CD14-positive monocyte (primary cell): ENCODE data around the gene OFD1. TPM values are rescaled to one million over a fixed set of nuclear protein-coding genes. Genes with fewer than 3 reads are reported as not detected.

ENCODE experiments used
- DNase-seq, 3 donors: peaks; one replicate each; pipeline ENCODE4 v3.0.0-alpha.2; 2011 to 2022
- H2AFZ ChIP-seq: 2 replicates; pipeline ENCODE4 v1.6.0; 2012; ENCODE audit warnings: mild to moderate bottlenecking, low read depth, low read length, inconsistent platforms; ENCODE audit not compliant: insufficient read depth, poor library complexity, severe bottlenecking
- H3K27ac ChIP-seq, 2 donors: 1 replicate in 1 of 2; 2 replicates in 1 of 2; pipeline ENCODE4 v1.5.1; 2012 to 2013; ENCODE audit warnings: low read length in 2 of 2, control low read depth in 1 of 2, inconsistent platforms in 1 of 2, low read depth in 1 of 2, mild to moderate bottlenecking in 1 of 2
- H3K27me3 ChIP-seq, 2 donors: one replicate each; pipeline versions ENCODE4 v1.6.0 to v1.6.1; 2011 to 2013; ENCODE audit warnings: low read length in 2 of 2; ENCODE audit not compliant: control insufficient read depth in 2 of 2, insufficient read depth in 2 of 2
- H3K36me3 ChIP-seq, 2 donors: replicated peaks in 1 of 2; 1 replicate in 1 of 2; 2 replicates in 1 of 2; pipeline versions ENCODE4 v1.5.1 to v1.6.1; 2012 to 2013; ENCODE audit warnings: low read length in 2 of 2, control low read depth in 1 of 2, inconsistent platforms in 1 of 2, mild to moderate bottlenecking in 1 of 2; ENCODE audit not compliant: insufficient read depth in 2 of 2, control insufficient read depth in 1 of 2
- H3K4me1 ChIP-seq, 2 donors: 1 replicate in 1 of 2; 2 replicates in 1 of 2; pipeline versions ENCODE4 v1.5.1 to v1.6.1; 2012 to 2013; ENCODE audit warnings: low read length in 2 of 2, control low read depth in 1 of 2, inconsistent platforms in 1 of 2, mild to moderate bottlenecking in 1 of 2, moderate library complexity in 1 of 2; ENCODE audit not compliant: insufficient read depth in 2 of 2, control insufficient read depth in 1 of 2
- H3K4me2 ChIP-seq: replicated peaks from 2 replicates; pipeline ENCODE3; 2012; ENCODE audit warnings: low read length, moderate library complexity, mild to moderate bottlenecking; ENCODE audit not compliant: poor library complexity, severe bottlenecking; ENCODE audit errors: extremely low read depth
- H3K4me3 ChIP-seq, 3 experiments: fragments of 200-600 bp in 1 of 3; sonication (generic) in 1 of 3; replicated peaks in 1 of 3; 1 replicate in 2 of 3; 2 replicates in 1 of 3; pipeline ENCODE4 v1.5.1; 2011 to 2013; ENCODE audit warnings: low read length in 3 of 3, mild to moderate bottlenecking in 3 of 3, control low read depth in 2 of 3, low read depth in 2 of 3, inconsistent platforms in 1 of 3, moderate library complexity in 1 of 3
- H3K79me2 ChIP-seq: 2 replicates; pipeline ENCODE4 v1.6.0; 2012; ENCODE audit warnings: mild to moderate bottlenecking, control low read depth, inconsistent platforms, low read length, moderate library complexity; ENCODE audit not compliant: insufficient read depth
- H3K9ac ChIP-seq: 2 replicates; pipeline ENCODE4 v1.6.0; 2017; ENCODE audit warnings: low read length, mild to moderate bottlenecking; ENCODE audit not compliant: insufficient read depth, poor library complexity, severe bottlenecking
- H3K9me3 ChIP-seq, 2 donors: replicated peaks in 1 of 2; 1 replicate in 1 of 2; 2 replicates in 1 of 2; pipeline versions ENCODE4 v1.5.1 to v1.6.1; 2012 to 2013; ENCODE audit warnings: low read length in 2 of 2, control low read depth in 1 of 2; ENCODE audit not compliant: control insufficient read depth in 1 of 2, insufficient read depth in 1 of 2
- H4K20me1 ChIP-seq: 2 replicates; pipeline ENCODE4 v1.6.0; 2012; ENCODE audit warnings: mild to moderate bottlenecking, low read length, control low read depth, moderate library complexity; ENCODE audit not compliant: insufficient read depth
- H3K27ac Mint-ChIP-seq, 7 donors: one replicate each; pipeline ENCODE4 v1.8.0; 2020; ENCODE audit warnings: mild to moderate bottlenecking in 7 of 7, mixed read lengths in 7 of 7, moderate library complexity in 6 of 7, inconsistent platforms in 2 of 7
- H3K27me3 Mint-ChIP-seq, 3 donors: one replicate each; pipeline ENCODE4 v1.8.0; 2021 to 2022; ENCODE audit warnings: low read depth in 3 of 3, mild to moderate bottlenecking in 3 of 3, mixed read lengths in 3 of 3, moderate library complexity in 3 of 3, inconsistent platforms in 1 of 3
- H3K36me3 Mint-ChIP-seq, 2 donors: one replicate each; pipeline ENCODE4 v1.8.0; 2020; ENCODE audit warnings: mixed read lengths in 2 of 2, inconsistent platforms in 1 of 2, mild to moderate bottlenecking in 1 of 2
- H3K4me1 Mint-ChIP-seq: one replicate; pipeline ENCODE4 v1.8.0; 2020; ENCODE audit warnings: mild to moderate bottlenecking, mixed read lengths
- H3K4me3 Mint-ChIP-seq, 2 donors: one replicate each; pipeline ENCODE4 v1.8.0; 2020; ENCODE audit warnings: mild to moderate bottlenecking in 2 of 2, mixed read lengths in 2 of 2, moderate library complexity in 1 of 2
- H3K9me3 Mint-ChIP-seq, 7 donors: one replicate each; pipeline ENCODE4 v1.8.0; 2020 to 2022; ENCODE audit warnings: mixed read lengths in 7 of 7, mild to moderate bottlenecking in 6 of 7, moderate library complexity in 6 of 7, inconsistent platforms in 2 of 7
- WGBS: methylation state at CpG from one replicate; pipeline ENCODE4 v1.1.5; 2013; ENCODE audit warnings: missing lambda C conversion rate; ENCODE audit not compliant: insufficient coverage; 5-methylcytosine and 5-hydroxymethylcytosine counted together
- intact Hi-C, 2 donors: fragments of 100-400 bp; cut with micrococcal nuclease; formaldehyde crosslinking; loops; one replicate each; pipeline versions ENCODE4 v1.15.0 to v1.15.1; 2023
- polyA plus RNA-seq, 3 donors: library from polyadenylated mRNA; depleted of rRNA in 1 of 3; unstranded in 2 of 3; stranded (reverse) in 1 of 3; fragments of 300-500 nt in 2 of 3; fragments of >200 nt in 1 of 3; fragmentation: Illumina TruSeq in 2 of 3; gene quantifications; 1 replicate in 2 of 3; 2 replicates in 1 of 3; pipeline ENCODE4 v1.2.3, GENCODE V29; 2012 to 2021
- TF ChIP-seq, protein P1 (sequence below): fragments of 200-600 bp; IDR thresholded peaks from one replicate; pipeline ENCODE4 v1.8.0; 2022; ENCODE audit warnings: antibody characterized with exemption, mild to moderate bottlenecking

Gene OFD1
- polyA plus RNA-seq, 3 donors, result 2.4 to 10.2 (median 2.9) TPM

DNA sequence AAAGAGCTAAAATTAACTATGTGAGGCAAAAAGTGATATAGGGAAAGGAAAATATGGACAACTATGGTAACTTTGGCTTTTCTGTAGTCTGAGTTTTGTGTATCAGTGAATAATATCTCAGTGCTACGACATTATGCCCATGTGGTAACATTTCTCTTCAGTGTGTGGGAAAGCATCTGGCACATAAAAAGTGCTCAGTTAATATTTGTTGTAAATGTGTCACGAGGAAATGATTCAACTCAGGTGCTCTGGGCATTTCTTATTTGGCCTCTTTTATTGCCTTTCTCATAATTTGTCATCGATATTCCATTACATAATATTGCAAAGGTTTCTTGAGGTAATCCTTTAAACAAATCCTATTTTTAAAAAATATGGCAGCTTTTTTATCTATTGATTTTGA, 17.6 kb downstream of the OFD1 start:
- peaks cover 4 to 15% of the 10 kb centered on the region in 2 donors for H3K36me3 Mint-ChIP-seq

DNA sequence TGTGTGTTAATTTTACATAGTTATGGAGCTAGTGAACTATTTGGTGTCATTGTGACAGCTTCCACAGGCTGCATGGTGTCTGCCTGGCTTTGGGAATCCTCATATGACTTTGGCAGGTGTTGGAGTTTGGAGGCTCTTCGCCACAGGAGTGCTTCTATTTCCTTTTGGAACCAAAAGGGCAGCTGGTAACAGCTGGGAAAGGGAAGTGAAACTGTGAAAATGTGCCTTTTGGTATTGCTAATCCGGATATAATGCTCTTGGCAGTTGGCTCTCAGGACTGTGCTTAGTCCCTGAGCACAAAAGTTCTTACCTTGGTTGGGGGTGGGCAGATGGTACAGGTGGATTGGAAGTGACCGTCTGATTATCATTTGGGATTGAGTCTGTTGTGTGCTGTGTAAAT, 18.1 kb downstream of the OFD1 start:
- H3K4me1 ChIP-seq, result peaks cover 28 to 30% of the 10 kb centered on the region in 2 donors
- H2AFZ ChIP-seq, result no peak overlapping the region
- H4K20me1 ChIP-seq, result no peaks in the 10 kb centered on the region
- peaks cover 4% of the 10 kb centered on the region for H3K79me2 ChIP-seq
- H3K36me3 Mint-ChIP-seq, result peaks cover 5 to 11% of the 10 kb centered on the region in 2 donors
- H3K36me3 ChIP-seq, result peaks cover 4 to 5% of the 10 kb centered on the region in 2 donors
- no peaks in the 10 kb centered on the region for H3K9me3 ChIP-seq
- H3K27ac ChIP-seq, result peak overlapping the region in 1 of 2 donors; percentile 39
- H3K4me1 Mint-ChIP-seq, result peaks cover 33% of the 10 kb centered on the region
- no peak overlapping the region for H3K4me3 ChIP-seq
- 25% methylated on average over 1 of the region's 3 CpGs for WGBS
- H3K27me3 Mint-ChIP-seq, result peaks cover 0 to 3% (median 0%) of the 10 kb centered on the region in 3 donors
- peak overlapping the region in 1 of 2 donors; percentile 16 for H3K4me3 Mint-ChIP-seq
- peak; percentile 34 to 72 (median 65) for DNase-seq
- H3K9ac ChIP-seq, result no peak overlapping the region
- H3K27me3 ChIP-seq, result no peaks in the 10 kb centered on the region
- peak overlapping the region; percentile 51 to 92 (median 77) for H3K27ac Mint-ChIP-seq
- TF ChIP-seq, protein P1, sequence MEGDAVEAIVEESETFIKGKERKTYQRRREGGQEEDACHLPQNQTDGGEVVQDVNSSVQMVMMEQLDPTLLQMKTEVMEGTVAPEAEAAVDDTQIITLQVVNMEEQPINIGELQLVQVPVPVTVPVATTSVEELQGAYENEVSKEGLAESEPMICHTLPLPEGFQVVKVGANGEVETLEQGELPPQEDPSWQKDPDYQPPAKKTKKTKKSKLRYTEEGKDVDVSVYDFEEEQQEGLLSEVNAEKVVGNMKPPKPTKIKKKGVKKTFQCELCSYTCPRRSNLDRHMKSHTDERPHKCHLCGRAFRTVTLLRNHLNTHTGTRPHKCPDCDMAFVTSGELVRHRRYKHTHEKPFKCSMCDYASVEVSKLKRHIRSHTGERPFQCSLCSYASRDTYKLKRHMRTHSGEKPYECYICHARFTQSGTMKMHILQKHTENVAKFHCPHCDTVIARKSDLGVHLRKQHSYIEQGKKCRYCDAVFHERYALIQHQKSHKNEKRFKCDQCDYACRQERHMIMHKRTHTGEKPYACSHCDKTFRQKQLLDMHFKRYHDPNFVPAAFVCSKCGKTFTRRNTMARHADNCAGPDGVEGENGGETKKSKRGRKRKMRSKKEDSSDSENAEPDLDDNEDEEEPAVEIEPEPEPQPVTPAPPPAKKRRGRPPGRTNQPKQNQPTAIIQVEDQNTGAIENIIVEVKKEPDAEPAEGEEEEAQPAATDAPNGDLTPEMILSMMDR, result no peak
- peaks cover 0 to 3% (median 0%) of the 10 kb centered on the region in 7 donors for H3K9me3 Mint-ChIP-seq
- no peak overlapping the region for H3K4me2 ChIP-seq
- intact Hi-C loops, result no loop called here

More for the DNA sequence above, 17.6 kb downstream of the OFD1 start:
- intact Hi-C loops, result no loop called here
- H3K27me3 Mint-ChIP-seq, result peaks cover 0 to 3% (median 0%) of the 10 kb centered on the region in 3 donors
- peak overlapping the region in 1 of 7 donors; percentile 82 for H3K27ac Mint-ChIP-seq
- no peak overlapping the region for H3K4me3 ChIP-seq
- no peak for DNase-seq
- no peaks in the 10 kb centered on the region for H3K27me3 ChIP-seq
- peaks cover 0 to 3% (median 0%) of the 10 kb centered on the region in 7 donors for H3K9me3 Mint-ChIP-seq
- peaks cover 28 to 30% of the 10 kb centered on the region in 2 donors for H3K4me1 ChIP-seq
- no peak overlapping the region for H3K9ac ChIP-seq
- H3K36me3 ChIP-seq, result peaks cover under 1 to 5% of the 10 kb centered on the region in 2 donors
- H3K27ac ChIP-seq, result no peak overlapping the region
- no peaks in the 10 kb centered on the region for H3K9me3 ChIP-seq
- H4K20me1 ChIP-seq, result no peaks in the 10 kb centered on the region
- TF ChIP-seq, protein P1, result no peak
- H3K4me2 ChIP-seq, result no peak overlapping the region
- no CpG with 5 or more reads among the region's 3 CpGs for WGBS
- no peak overlapping the region for H3K4me3 Mint-ChIP-seq
- H3K4me1 Mint-ChIP-seq, result peaks cover 34% of the 10 kb centered on the region
- peaks cover 4% of the 10 kb centered on the region for H3K79me2 ChIP-seq
- no peak overlapping the region for H2AFZ ChIP-seq
